Gastroesophageal sphincter (tissue), 3 donors: ENCODE measurements around the gene ZFYVE27.
A peak's percentile ranks its signal among the peaks of the same experiment; 100 is the strongest.

Experiments used
- CTCF ChIP-seq, 4 experiments: fragments of 200-600 bp in 2 of 4; fragments of 450-650 bp in 2 of 4; sonication (generic) in 1 of 4; IDR thresholded peaks; one replicate each; pipeline ENCODE4 v1.5.1; 2017 to 2019; ENCODE audit warnings: antibody characterized with exemption in 4 of 4, mild to moderate bottlenecking in 2 of 4, moderate library complexity in 2 of 4
- EP300 ChIP-seq: sonication (generic); formaldehyde crosslinking; IDR thresholded peaks from one replicate; pipeline ENCODE4 v1.6.1; 2017; ENCODE audit warnings: antibody characterized with exemption, mild to moderate bottlenecking
- POLR2A ChIP-seq, 2 donors: fragments of 450-650 bp; IDR thresholded peaks; one replicate each; pipeline ENCODE4 v1.6.1; 2017; ENCODE audit warnings: antibody characterized with exemption in 2 of 2, mild to moderate bottlenecking in 2 of 2, moderate library complexity in 1 of 2
- POLR2AphosphoS5 ChIP-seq: sonication (generic); formaldehyde crosslinking; IDR thresholded peaks from one replicate; pipeline ENCODE4 v1.6.1; 2017; ENCODE audit warnings: antibody characterized with exemption

- TF ChIP-seq POLR2A (IDR thresholded peaks at IDR 0.05): no peak
- TF ChIP-seq CTCF (IDR thresholded peaks at IDR 0.05): peak in 3 of 4 experiments; percentile 62 to 88 (median 83)
- no peak for TF ChIP-seq EP300
- no peak for TF ChIP-seq POLR2AphosphoS5
Observed at GRCh38 chr10:97791824-97792721, 55.1 kb downstream of the ZFYVE27 start.
